ENCODE measurements around the gene CUBN. TPM values are rescaled to one million over a fixed set of nuclear protein-coding genes. Genes with fewer than 3 reads are reported as not detected.

Gene CUBN
- total RNA-seq, 4 donors from 2014 or later: 0.37 to 1.5 (median 1.1) TPM

DNA sequence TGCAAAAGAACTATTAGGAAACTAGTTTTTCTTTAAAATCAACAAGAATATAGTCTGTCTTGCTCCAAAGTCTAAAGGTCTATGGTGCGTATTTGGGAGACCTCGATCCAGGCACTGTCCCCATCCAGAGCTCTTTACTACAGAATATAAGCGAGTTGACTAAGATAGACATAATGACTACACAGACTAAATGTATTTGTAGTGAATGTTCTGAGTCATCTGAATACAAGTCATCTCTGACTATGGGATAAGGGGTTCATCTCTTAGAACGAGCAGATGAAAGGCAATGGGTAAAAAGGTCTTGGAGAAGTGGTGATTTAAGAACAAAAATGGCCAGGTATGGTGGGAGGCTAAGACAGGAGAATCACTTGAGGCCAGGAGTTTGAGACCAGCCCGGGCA, 176.3 kb downstream of the CUBN start:
- no peak for DNase-seq
- WGBS, 2 donors (ENCODE audit: low coverage in 1 of 2): 82 to 90% methylated on average over 4 to 5 of the region's 5 CpGs
- Histone ChIP-seq H3K4me3 (no peak overlapping the region), H3K27me3 (no peaks in the 10 kb centered on the region), H3K4me1 (no peaks in the 10 kb centered on the region), H3K27ac (no peak overlapping the region), H3K9me3 (no peaks in the 10 kb centered on the region), H3K36me3 (no peaks in the 10 kb centered on the region)
- intact Hi-C loops (cut with DNase I; ENCODE audit: low total_unique reads) (no loop called here), in situ Hi-C loops (cut with MboI; ENCODE audit: low pct_ligation_motif_present in 1 of 4, low pct_unique_long_range_greater_than_20kb in 1 of 4, low sequenced_read_pairs in 3 of 4) (no loop called here)
- no peak for TF ChIP-seq POLR2A (IDR thresholded peaks at IDR 0.05)
- TF ChIP-seq POLR2AphosphoS5 (IDR thresholded peaks at IDR 0.05): no peak
- TF ChIP-seq, protein P1, sequence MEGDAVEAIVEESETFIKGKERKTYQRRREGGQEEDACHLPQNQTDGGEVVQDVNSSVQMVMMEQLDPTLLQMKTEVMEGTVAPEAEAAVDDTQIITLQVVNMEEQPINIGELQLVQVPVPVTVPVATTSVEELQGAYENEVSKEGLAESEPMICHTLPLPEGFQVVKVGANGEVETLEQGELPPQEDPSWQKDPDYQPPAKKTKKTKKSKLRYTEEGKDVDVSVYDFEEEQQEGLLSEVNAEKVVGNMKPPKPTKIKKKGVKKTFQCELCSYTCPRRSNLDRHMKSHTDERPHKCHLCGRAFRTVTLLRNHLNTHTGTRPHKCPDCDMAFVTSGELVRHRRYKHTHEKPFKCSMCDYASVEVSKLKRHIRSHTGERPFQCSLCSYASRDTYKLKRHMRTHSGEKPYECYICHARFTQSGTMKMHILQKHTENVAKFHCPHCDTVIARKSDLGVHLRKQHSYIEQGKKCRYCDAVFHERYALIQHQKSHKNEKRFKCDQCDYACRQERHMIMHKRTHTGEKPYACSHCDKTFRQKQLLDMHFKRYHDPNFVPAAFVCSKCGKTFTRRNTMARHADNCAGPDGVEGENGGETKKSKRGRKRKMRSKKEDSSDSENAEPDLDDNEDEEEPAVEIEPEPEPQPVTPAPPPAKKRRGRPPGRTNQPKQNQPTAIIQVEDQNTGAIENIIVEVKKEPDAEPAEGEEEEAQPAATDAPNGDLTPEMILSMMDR (IDR thresholded peaks at IDR 0.05): no peak
- TF ChIP-seq EP300 (IDR thresholded peaks at IDR 0.05; ENCODE audit: low read depth): no peak

DNA sequence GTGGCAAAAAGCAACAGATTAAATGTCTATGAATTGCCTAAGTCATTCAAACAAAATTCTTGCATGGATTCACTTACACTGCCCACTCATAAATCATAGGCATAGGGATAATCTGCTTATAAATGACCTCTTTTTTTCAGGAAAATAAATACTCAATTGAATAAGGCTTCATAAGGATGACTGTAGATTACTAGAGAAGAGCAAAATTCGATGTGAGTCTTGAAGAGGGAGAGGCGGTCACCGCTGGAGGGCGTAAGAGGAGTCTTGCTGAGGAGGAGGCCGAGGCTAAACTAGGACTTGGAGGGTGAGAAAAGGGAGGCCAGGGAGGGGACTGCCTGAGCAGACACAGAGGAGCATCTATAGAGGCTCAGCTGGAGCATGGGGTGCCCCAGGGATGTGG, 177.0 kb downstream of the CUBN start:
- no peak for DNase-seq
- intact Hi-C loops (cut with DNase I; ENCODE audit: low total_unique reads): no loop called here
- H3K27ac ChIP-seq: peak overlapping the region in 1 of 4 donors; percentile 16
- TF ChIP-seq POLR2A (IDR thresholded peaks at IDR 0.05): no peak
- TF ChIP-seq EP300 (IDR thresholded peaks at IDR 0.05; ENCODE audit: low read depth): no peak
- TF ChIP-seq, protein P1 (IDR thresholded peaks at IDR 0.05): no peak
- TF ChIP-seq POLR2AphosphoS5 (IDR thresholded peaks at IDR 0.05): no peak
- H3K27me3 ChIP-seq: no peaks in the 10 kb centered on the region
- H3K4me3 ChIP-seq: no peak overlapping the region
- 83 to 88% methylated on average over 3 to 5 of the region's 5 CpGs for WGBS, 2 donors (ENCODE audit: low coverage in 1 of 2)
- in situ Hi-C loops (cut with MboI; ENCODE audit: low pct_ligation_motif_present in 1 of 4, low pct_unique_long_range_greater_than_20kb in 1 of 4, low sequenced_read_pairs in 3 of 4): no loop called here
- H3K4me1 ChIP-seq: no peaks in the 10 kb centered on the region
- H3K36me3 ChIP-seq: no peaks in the 10 kb centered on the region
- no peaks in the 10 kb centered on the region for H3K9me3 ChIP-seq

DNA sequence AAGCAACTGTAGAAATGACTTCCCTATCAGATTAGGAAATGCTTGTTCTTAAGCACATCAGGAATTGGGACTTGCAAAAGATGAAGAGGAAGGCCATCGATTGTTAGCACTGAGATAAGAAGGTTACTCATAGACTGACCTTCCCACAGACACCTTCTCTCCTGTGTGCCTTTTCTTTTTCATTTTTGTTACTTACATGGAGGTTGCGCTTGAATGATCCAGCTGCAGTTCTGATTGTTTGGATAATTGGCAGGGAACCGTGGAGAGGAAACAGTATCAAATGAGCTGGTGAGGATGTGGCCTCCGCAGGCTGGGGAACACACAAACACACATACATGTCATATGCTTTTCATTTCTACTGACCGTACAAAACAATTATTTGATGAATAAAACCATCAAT, 177.5 kb downstream of the CUBN start:
- in situ Hi-C loops (cut with MboI; ENCODE audit: low pct_ligation_motif_present in 1 of 4, low pct_unique_long_range_greater_than_20kb in 1 of 4, low sequenced_read_pairs in 3 of 4): no loop called here
- intact Hi-C loops (cut with DNase I; ENCODE audit: low total_unique reads): no loop called here
- 60 to 68% methylated on average over 5 of the region's 5 CpGs for WGBS, 2 donors (ENCODE audit: low coverage in 1 of 2)
- Histone ChIP-seq H3K36me3 (no peaks in the 10 kb centered on the region), H3K27me3 (no peaks in the 10 kb centered on the region), H3K4me3 (no peak overlapping the region), H3K9me3 (no peaks in the 10 kb centered on the region), H3K27ac (no peak overlapping the region), H3K4me1 (no peaks in the 10 kb centered on the region)
- TF ChIP-seq, protein P1 (IDR thresholded peaks at IDR 0.05): no peak
- TF ChIP-seq POLR2A (IDR thresholded peaks at IDR 0.05) (no peak), POLR2AphosphoS5 (IDR thresholded peaks at IDR 0.05) (no peak), EP300 (IDR thresholded peaks at IDR 0.05; ENCODE audit: low read depth) (no peak)
- DNase-seq: no peak

DNA sequence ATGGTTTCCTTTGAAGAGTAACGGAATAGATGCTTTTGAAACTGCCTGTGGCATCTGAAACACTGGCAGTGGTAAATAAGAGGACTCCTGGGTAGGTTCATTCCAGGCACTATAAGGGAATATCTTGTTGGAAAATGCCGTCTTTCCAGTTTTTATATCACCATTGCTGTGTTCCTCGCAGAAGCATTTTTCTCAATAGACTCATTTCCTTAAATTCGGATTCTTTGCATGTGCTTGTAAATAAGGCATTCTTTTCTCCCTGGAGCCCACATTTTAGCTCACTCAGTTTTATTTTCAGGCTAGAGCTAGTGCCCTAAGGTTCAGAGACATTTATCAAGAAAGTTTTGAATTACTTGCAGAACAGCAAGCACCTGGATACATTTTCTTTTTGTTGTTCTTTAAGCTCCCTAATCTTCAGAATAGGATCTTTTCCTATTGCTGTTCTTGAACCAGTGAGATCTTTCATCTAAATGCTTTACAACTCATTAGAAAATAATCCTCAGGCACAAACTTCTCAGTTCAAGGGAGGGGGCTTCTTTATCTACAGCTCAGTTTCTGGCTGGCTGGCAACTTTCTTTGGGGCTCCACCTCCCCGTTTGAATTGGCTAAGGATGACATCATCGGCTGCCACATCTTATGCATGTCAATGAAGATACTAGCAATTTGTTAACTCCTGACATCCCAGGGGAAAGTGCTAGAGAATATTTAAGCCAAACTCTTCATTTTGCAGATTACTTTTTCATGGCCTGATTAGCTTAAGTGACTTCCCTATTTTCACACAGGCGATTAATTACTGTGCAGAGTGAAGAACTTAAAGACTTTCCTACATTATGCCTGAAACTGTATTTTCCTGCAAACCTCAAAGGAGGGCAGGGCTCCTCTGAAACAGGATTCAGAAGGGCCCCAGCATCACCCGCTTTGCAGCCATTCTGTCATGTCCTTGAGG, 178.7 kb downstream of the CUBN start:
- H3K27me3 ChIP-seq: no peaks in the 10 kb centered on the region
- TF ChIP-seq, protein P1 (IDR thresholded peaks at IDR 0.05): no peak
- no peak for TF ChIP-seq POLR2A (IDR thresholded peaks at IDR 0.05)
- no peak for TF ChIP-seq EP300 (IDR thresholded peaks at IDR 0.05; ENCODE audit: low read depth)
- TF ChIP-seq POLR2AphosphoS5 (IDR thresholded peaks at IDR 0.05): no peak
- H3K4me3 ChIP-seq: no peak overlapping the region
- DNase-seq: no peak
- H3K4me1 ChIP-seq: no peaks in the 10 kb centered on the region
- in situ Hi-C loops (cut with MboI; ENCODE audit: low pct_ligation_motif_present in 1 of 4, low pct_unique_long_range_greater_than_20kb in 1 of 4, low sequenced_read_pairs in 3 of 4): no loop called here
- no peak overlapping the region for H3K27ac ChIP-seq
- intact Hi-C loops (cut with DNase I; ENCODE audit: low total_unique reads): no loop called here
- WGBS, 2 donors (ENCODE audit: low coverage in 1 of 2): 50 to 52% methylated on average over 8 of the region's 8 CpGs
- no peaks in the 10 kb centered on the region for H3K36me3 ChIP-seq
- H3K9me3 ChIP-seq: no peaks in the 10 kb centered on the region

Data from transverse colon (tissue), 4 donors.